Measurements from ENCODE around the gene DPT.

DNA sequence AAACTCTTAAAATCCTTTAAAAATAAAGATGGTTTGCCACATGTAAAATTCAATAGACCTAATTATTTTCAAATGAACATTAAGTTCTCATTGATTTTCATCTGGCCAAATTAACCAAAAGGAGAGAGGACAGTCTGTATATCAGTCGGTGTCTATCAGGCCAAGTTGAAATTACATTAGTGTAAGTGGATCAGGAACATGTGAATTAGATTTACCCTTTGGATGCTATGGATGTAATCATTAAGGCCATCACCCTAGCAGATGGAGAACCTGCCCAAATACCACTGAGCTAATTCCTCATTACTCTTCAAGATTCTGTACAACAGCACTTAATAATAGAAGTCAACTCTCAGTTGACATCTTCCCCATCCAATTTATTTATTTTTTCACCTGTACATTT, 29.5 kb upstream of the DPT start:
- no peak for TF ChIP-seq CTCF (IDR thresholded peaks at IDR 0.05; ENCODE audit: insufficient read depth, low read depth, low read length)
- TF ChIP-seq EZH2 (IDR thresholded peaks at IDR 0.05; ENCODE audit: insufficient read depth, low read length) = no peak
